Astrocyte of the cerebellum (primary cell): ENCODE measurements around the gene PCID2.

ENCODE experiments used
- DNase-seq: peaks from one replicate; pipeline ENCODE4 v3.0.0-alpha.2; 2011; ENCODE audit warnings: low read depth
- H3K4me3 ChIP-seq: 2 replicates; pipeline ENCODE4 v1.5.1; 2011; ENCODE audit warnings: mild to moderate bottlenecking, low read depth, low read length, moderate library complexity
- in situ Hi-C: cut with HindIII; loops from 2 replicates; pipeline ENCODE4 v1.10.0; 2017; ENCODE audit warnings: low sequenced_read_pairs
- TF ChIP-seq, protein P1 (sequence below): IDR thresholded peaks from 2 replicates; pipeline ENCODE4 v1.5.1; 2012; ENCODE audit warnings: low read length, low read depth, moderate library complexity, mild to moderate bottlenecking; ENCODE audit errors: missing control alignments

PCID2 gene

DNA sequence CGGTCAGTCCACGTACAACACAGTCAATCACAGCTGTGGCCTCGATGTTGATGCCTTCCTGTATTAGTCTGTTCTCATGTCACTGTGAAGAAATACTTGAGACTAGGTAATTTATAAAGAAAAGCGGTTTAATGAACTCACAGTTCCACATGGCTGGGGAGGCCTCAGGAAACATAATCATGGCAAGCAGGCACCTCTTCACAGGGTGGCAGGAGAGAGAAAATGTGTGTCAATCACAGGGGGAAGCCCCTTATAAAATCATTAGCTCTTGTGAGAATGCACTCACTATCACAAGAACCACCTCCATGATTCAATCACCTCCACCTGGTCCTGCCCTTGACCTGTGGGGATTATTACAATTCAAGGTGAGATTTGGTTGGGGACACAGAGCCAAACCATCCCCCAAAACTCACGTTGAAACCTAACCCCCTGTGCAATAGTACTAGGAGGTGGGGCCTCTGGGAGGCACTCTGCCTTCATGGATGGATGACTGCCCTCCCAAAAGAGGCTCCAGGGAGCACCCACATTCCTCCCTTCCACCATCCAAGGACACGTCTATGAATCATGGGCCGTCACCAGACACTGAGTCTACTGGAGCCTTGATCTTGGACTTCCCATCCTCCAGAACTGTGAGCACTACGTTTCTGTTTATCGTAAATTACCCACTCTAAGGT lies 52.4 kb downstream of the PCID2 start:
- no peak for DNase-seq
- in situ Hi-C loops = no loop called here
- TF ChIP-seq, protein P1, sequence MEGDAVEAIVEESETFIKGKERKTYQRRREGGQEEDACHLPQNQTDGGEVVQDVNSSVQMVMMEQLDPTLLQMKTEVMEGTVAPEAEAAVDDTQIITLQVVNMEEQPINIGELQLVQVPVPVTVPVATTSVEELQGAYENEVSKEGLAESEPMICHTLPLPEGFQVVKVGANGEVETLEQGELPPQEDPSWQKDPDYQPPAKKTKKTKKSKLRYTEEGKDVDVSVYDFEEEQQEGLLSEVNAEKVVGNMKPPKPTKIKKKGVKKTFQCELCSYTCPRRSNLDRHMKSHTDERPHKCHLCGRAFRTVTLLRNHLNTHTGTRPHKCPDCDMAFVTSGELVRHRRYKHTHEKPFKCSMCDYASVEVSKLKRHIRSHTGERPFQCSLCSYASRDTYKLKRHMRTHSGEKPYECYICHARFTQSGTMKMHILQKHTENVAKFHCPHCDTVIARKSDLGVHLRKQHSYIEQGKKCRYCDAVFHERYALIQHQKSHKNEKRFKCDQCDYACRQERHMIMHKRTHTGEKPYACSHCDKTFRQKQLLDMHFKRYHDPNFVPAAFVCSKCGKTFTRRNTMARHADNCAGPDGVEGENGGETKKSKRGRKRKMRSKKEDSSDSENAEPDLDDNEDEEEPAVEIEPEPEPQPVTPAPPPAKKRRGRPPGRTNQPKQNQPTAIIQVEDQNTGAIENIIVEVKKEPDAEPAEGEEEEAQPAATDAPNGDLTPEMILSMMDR = no peak
- no peak overlapping the region for H3K4me3 ChIP-seq

DNA sequence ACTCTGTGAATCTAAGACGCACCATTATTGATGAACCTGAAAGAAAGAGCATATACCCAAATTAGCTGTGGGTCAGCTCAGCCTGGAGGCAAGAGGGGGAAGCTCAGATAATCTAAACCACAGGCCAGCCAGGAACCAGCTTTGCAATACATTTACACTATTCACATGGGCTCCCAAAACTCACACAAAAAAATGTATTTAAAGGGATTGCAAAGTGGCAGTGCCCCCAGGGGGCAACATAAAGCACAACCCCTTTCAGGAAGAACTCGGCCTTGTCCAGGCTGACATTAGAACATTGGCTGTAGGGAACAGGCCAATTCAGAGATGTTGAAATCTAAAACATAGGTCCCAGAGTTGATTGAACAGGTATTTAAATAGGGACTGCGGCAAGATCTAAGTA lies 53.3 kb downstream of the PCID2 start:
- TF ChIP-seq, protein P1 = no peak
- in situ Hi-C loops = no loop called here
- H3K4me3 ChIP-seq = no peak overlapping the region
- DNase-seq = no peak

DNA sequence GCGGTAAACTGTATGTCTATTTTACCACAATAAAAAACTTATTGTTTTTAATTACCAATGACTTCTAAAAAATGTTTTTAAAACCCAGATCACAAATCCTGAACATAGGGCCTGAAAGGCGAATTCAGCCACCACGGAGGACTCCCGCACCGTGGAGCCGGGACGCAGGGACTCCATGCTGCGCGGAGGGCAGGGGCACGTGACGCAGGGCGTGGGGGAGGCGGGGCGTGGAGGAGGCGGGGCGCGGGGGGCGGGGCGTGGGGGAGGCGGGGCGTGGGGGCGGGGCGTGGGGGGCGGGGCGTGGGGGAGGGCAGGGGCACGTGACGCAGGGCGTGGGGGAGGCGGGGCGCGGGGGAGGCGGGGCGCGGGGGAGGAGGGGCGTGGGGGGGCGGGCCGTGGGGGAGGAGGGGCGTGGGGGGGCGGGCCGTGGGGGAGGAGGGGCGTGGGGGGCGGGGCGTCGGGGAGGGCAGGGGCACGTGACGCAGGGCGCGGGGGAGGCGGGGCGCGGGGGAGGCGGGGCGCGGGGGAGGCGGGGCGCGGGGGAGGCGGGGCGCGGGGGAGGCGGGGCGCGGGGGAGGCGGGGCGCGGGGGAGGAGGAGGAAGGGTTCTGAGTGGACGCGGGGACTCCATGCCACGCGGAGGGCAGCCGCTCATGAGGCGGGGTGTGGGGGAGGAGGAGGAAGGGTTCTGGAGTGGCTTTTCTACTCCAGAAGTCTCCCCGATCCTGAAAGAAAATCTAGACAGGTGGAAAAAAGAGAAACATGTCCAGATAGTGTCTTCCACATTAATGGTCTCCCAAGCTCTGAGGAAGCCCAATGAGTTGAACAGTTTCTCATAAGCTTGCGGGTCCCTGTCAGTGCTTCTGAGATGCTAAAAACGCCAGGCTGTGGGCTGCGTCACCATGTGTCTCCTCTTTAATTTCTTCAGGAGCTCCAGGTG lies 54.4 kb downstream of the PCID2 start:
- DNase-seq = peak; percentile 16
- TF ChIP-seq, protein P1 = no peak
- peak overlapping the region; percentile 27 for H3K4me3 ChIP-seq
- in situ Hi-C loops = no loop called here

DNA sequence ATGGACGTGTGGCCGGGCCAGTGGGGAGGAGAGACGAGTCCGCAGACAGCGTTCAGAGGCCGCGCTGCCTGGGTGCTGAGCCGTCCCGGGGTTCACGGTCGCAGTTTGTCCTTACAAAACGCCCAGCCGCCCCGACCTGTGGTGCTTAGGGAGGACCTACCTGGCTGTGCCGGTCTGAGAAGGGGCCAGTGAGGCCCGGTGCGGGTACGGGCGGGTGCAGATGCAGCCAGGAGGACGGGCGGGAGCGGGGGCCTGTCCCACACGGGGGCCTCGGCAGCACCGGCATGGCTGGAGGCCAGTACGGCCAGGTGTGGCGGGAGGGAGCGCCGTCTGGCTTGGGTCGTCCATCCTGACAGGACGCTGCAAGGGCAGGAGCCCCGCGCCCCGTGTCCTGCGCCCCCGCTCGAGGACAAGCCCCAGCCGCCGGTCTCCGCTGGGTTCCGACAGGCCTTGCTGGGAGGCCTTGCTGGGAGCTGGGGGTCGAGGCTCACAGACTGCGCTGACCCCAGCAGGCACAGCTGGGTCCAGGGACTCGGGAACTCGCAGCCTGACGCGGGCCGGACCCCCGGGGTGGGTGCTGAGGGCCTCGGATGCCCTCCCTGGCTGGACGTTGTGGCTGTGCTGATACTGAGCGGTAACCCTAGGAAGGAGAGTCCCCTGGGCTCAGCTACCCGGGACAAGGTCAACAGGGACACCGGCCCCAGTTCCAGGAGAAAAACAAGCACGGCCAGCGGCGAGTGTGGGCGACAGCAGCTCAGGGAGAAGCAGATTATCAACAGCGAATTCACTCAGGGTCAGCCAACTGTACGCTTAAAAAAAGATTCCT lies 55.3 kb downstream of the PCID2 start:
- peak overlapping the region; percentile 24 for H3K4me3 ChIP-seq
- TF ChIP-seq, protein P1 = no peak
- DNase-seq = no peak
- in situ Hi-C loops = no loop called here

DNA sequence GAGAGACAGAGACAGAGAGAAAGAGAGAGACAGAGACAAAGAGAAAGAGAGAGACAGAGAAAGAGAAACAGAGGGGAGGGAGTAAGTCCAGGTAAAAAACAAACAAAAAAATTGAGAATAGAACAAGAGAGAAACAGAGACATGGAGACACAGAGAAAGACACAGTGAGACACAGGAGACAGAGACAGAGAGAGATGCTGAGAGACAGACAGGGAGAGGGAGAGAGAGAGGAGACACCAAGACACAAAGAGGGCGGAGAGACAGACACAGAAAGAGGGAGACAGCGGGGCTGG lies 55.8 kb downstream of the PCID2 start:
- TF ChIP-seq, protein P1 = no peak
- no peak for DNase-seq
- in situ Hi-C loops = no loop called here
- H3K4me3 ChIP-seq = peak overlapping the region; percentile 24

DNA sequence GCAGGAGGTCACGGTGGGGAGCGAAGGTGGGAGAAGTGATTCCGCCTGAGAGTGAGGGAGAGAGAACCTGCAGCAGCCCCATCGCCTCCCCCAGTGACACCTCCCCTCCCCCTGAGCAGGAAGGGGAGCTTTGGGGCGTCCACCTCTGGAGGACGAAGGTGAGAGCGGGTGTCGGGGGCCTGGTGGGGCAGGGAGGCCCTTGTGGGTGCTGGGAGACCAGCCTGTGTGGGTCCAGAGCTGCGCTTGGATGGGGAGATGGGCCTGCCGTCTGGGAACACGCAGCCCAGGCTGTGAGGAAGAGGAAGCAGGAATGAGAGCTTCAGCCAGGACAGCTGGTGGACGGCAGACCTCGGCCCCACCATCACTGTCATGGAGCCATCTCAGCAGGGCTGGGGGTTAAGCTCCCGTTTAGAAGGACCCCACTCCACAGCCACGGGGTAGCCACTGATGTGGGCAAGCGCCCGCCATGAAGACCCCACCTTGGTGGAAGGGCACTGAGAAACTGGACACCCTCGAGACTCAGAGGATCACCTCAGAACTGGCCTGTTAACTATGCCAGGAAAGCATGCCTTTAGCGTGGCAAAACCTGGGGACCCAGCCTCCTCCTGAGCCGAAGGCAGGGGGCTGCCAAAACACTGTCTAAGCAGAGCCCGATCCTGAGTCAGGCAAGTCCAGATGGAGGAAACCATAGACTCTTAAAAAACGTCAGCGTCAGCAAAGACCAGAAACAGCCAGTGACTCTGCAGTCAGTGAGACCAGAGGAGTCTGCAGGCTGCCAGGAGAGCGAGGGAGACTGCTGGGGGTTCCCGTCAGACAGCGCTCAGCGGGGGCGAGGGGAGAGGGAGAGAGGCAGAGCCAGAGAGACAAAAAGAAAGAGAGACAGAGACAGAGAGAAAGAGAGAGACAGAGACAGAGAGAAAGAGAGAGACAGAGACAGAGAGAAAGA lies 56.5 kb downstream of the PCID2 start:
- TF ChIP-seq, protein P1 = no peak
- in situ Hi-C loops = no loop called here
- peak; percentile 40 for DNase-seq
- H3K4me3 ChIP-seq = no peak overlapping the region
